GM19025 (cell line): Measurements from ENCODE around the gene CRYBG1.

Experiments used
- ATAC-seq: cut with Tn5 transposase; IDR thresholded peaks from one replicate; pipeline ENCODE4 v1.9.1; 2021; ENCODE audit warnings: mild to moderate bottlenecking, low read depth, moderate library complexity; ENCODE audit not compliant: unreplicated experiment

Gene CRYBG1

GRCh38 chr6:106360410-106360988, at the start of gene CRYBG1:
Gene CRYBG1 (plus strand): TSS chr6:106360717. CDS start chr6:106360909, 192 bp downstream.
- ATAC-seq = peak; percentile 70

GRCh38 chr6:106315765-106316374, 44.6 kb upstream of the CRYBG1 start:
- no peak for ATAC-seq

- no peak for ATAC-seq
These were observed 44.1 kb upstream of the CRYBG1 start for GRCh38 chr6:106316375-106316766.

GRCh38 chr6:106318061-106318460, 42.5 kb upstream of the CRYBG1 start:
- ATAC-seq = no peak

- no peak for ATAC-seq
These were observed 41.7 kb upstream of the CRYBG1 start for GRCh38 chr6:106318851-106319250.

GRCh38 chr6:106321940-106322339, 38.6 kb upstream of the CRYBG1 start:
- no peak for ATAC-seq

- ATAC-seq = no peak
These were observed 35.7 kb upstream of the CRYBG1 start for GRCh38 chr6:106324726-106325335.

- ATAC-seq = peak; percentile 94
These were observed 35.0 kb upstream of the CRYBG1 start, which contains the start of gene ATG5 for GRCh38 chr6:106325336-106326178. Gene ATG5 (minus strand): TSS chr6:106325760. CDS start chr6:106316208, 9,552 bp downstream.

- ATAC-seq = no peak
These were observed 25.7 kb upstream of the CRYBG1 start for GRCh38 chr6:106334646-106335448.

- ATAC-seq = no peak
These were observed 21.0 kb upstream of the CRYBG1 start for GRCh38 chr6:106339334-106340029.

- ATAC-seq = no peak
These were observed 13.3 kb upstream of the CRYBG1 start for GRCh38 chr6:106347219-106347618.

GRCh38 chr6:106356378-106356777, 4.1 kb upstream of the CRYBG1 start:
- ATAC-seq = no peak

- ATAC-seq = no peak
These were observed 533 bp upstream of the CRYBG1 start for GRCh38 chr6:106359959-106360409.

GRCh38 chr6:106360989-106361430, 493 bp downstream of the CRYBG1 start:
- peak; percentile 31 for ATAC-seq

- ATAC-seq = no peak
These were observed 3.1 kb downstream of the CRYBG1 start for GRCh38 chr6:106363401-106364138.

GRCh38 chr6:106369739-106370138, 9.2 kb downstream of the CRYBG1 start:
- no peak for ATAC-seq

GRCh38 chr6:106370639-106371038, 10.1 kb downstream of the CRYBG1 start:
- ATAC-seq = no peak

- no peak for ATAC-seq
These were observed 12.5 kb downstream of the CRYBG1 start for GRCh38 chr6:106372838-106373501.
